Measurements from ENCODE around the gene OR1K1. TPM values are rescaled to one million over a fixed set of nuclear protein-coding genes. Genes with fewer than 3 reads are reported as not detected.

OR1K1 gene
- polyA plus RNA-seq, 3 donors: not detected

- H3K27me3 Mint-ChIP-seq (ENCODE audit: low read depth in 3 of 3): peaks cover 0 to 5% (median 0%) of the 10 kb centered on the region in 3 donors
Observed at GRCh38 chr9:122806661-122807060, 6.7 kb downstream of the OR1K1 start.

GRCh38 chr9:122807271-122807900 is 7.5 kb downstream of the OR1K1 start:
- Histone ChIP-seq H3K4me3 (replicated peaks in 1 of 3; ENCODE audit: low read depth in 2 of 3, low read length in 3 of 3) (no peak overlapping the region), H3K27ac (ENCODE audit: low read depth in 1 of 2, low read length in 2 of 2) (no peak overlapping the region), H3K4me2 (replicated peaks; ENCODE audit: extremely low read depth, low read length, poor library complexity, severe bottlenecking) (no peak overlapping the region), H3K79me2 (ENCODE audit: insufficient read depth, low read length) (no peaks in the 10 kb centered on the region), H2AFZ (ENCODE audit: insufficient read depth, low read depth, low read length, poor library complexity, severe bottlenecking) (no peak overlapping the region), H4K20me1 (ENCODE audit: insufficient read depth, low read length) (no peaks in the 10 kb centered on the region), H3K27me3 (ENCODE audit: control insufficient read depth in 2 of 2, insufficient read depth in 2 of 2, low read length in 2 of 2) (no peaks in the 10 kb centered on the region), H3K4me1 (ENCODE audit: control insufficient read depth in 1 of 2, insufficient read depth in 2 of 2, low read length in 2 of 2) (no peaks in the 10 kb centered on the region), H3K36me3 (replicated peaks in 1 of 2; ENCODE audit: control insufficient read depth in 1 of 2, insufficient read depth in 2 of 2, low read length in 2 of 2) (no peaks in the 10 kb centered on the region), H3K9me3 (replicated peaks in 1 of 2; ENCODE audit: control insufficient read depth in 1 of 2, insufficient read depth in 1 of 2, low read length in 2 of 2) (no peaks in the 10 kb centered on the region), H3K9ac (ENCODE audit: insufficient read depth, low read length, poor library complexity, severe bottlenecking) (no peak overlapping the region)
- 88% methylated on average over 1 of the region's 1 CpG for WGBS (ENCODE audit: insufficient coverage)
- no peak for DNase-seq
- no peak overlapping the region for H3K27ac Mint-ChIP-seq
- peaks cover 0 to 5% (median 0%) of the 10 kb centered on the region in 3 donors for H3K27me3 Mint-ChIP-seq (ENCODE audit: low read depth in 3 of 3)
- intact Hi-C loops (cut with micrococcal nuclease): loop anchor here in 1 of 2 donors (10.0 kb wide), 1 partner anchor 343 kb away; no protein-coding TSS in a partner anchor
- no peaks in the 10 kb centered on the region for H3K4me1 Mint-ChIP-seq
- H3K36me3 Mint-ChIP-seq: no peaks in the 10 kb centered on the region
- H3K9me3 Mint-ChIP-seq: peaks cover 0 to 5% (median 0%) of the 10 kb centered on the region in 7 donors
- TF ChIP-seq CTCF (IDR thresholded peaks at IDR 0.05): no peak
- H3K4me3 Mint-ChIP-seq: no peak overlapping the region

More at GRCh38 chr9:122806661-122807060, 6.7 kb downstream of the OR1K1 start:
- Histone ChIP-seq H3K79me2 (ENCODE audit: insufficient read depth, low read length) (no peaks in the 10 kb centered on the region), H3K27ac (ENCODE audit: low read depth in 1 of 2, low read length in 2 of 2) (no peak overlapping the region), H3K9me3 (replicated peaks in 1 of 2; ENCODE audit: control insufficient read depth in 1 of 2, insufficient read depth in 1 of 2, low read length in 2 of 2) (no peaks in the 10 kb centered on the region), H4K20me1 (ENCODE audit: insufficient read depth, low read length) (no peaks in the 10 kb centered on the region), H3K4me2 (replicated peaks; ENCODE audit: extremely low read depth, low read length, poor library complexity, severe bottlenecking) (no peak overlapping the region), H3K4me1 (ENCODE audit: control insufficient read depth in 1 of 2, insufficient read depth in 2 of 2, low read length in 2 of 2) (no peaks in the 10 kb centered on the region), H3K36me3 (replicated peaks in 1 of 2; ENCODE audit: control insufficient read depth in 1 of 2, insufficient read depth in 2 of 2, low read length in 2 of 2) (no peaks in the 10 kb centered on the region), H2AFZ (ENCODE audit: insufficient read depth, low read depth, low read length, poor library complexity, severe bottlenecking) (no peak overlapping the region), H3K27me3 (ENCODE audit: control insufficient read depth in 2 of 2, insufficient read depth in 2 of 2, low read length in 2 of 2) (no peaks in the 10 kb centered on the region), H3K9ac (ENCODE audit: insufficient read depth, low read length, poor library complexity, severe bottlenecking) (no peak overlapping the region), H3K4me3 (replicated peaks in 1 of 3; ENCODE audit: low read depth in 2 of 3, low read length in 3 of 3) (no peak overlapping the region)
- Mint-ChIP-seq H3K9me3 (peaks cover 0 to 5% (median 0%) of the 10 kb centered on the region in 7 donors), H3K4me3 (no peak overlapping the region), H3K27ac (no peak overlapping the region), H3K4me1 (no peaks in the 10 kb centered on the region), H3K36me3 (no peaks in the 10 kb centered on the region)
- TF ChIP-seq CTCF (IDR thresholded peaks at IDR 0.05): no peak
- WGBS (ENCODE audit: insufficient coverage): 80% methylated on average over 2 of the region's 4 CpGs
- no peak for DNase-seq
- intact Hi-C loops (cut with micrococcal nuclease): loop anchor here in 1 of 2 donors (10.0 kb wide), 1 partner anchor 342 kb away; no protein-coding TSS in a partner anchor

All from CD14-positive monocyte (primary cell).